ENCODE measurements around the gene TTLL4.

GRCh38 chr2:218708086-218708485 lies 2.5 kb upstream of the TTLL4 start:
- no peak for TF ChIP-seq CTCF (conservative IDR thresholded peaks at IDR 0.05)
- TF ChIP-seq ZFX (IDR thresholded peaks at IDR 0.05): no peak
